Gastrocnemius medialis (tissue), 4 donors: ENCODE data around the gene MAML2. TPM values are rescaled to one million over a fixed set of nuclear protein-coding genes. Genes with fewer than 3 reads are reported as not detected.

Source experiments
- ATAC-seq, 2 donors: fragments of 150-250 bp; one replicate each; pipeline ENCODE4 v1.9.1; 2016
- DNase-seq, 2 donors: peaks; one replicate each; pipeline ENCODE4 v3.0.0-alpha.2; 2019
- H3K27ac ChIP-seq, 4 donors: fragments of 200-600 bp; sonication (generic); 1 replicate in 1 of 4; 2 replicates in 3 of 4; pipeline ENCODE4 v1.5.1; 2016 to 2018; ENCODE audit warnings: mild to moderate bottlenecking in 2 of 4, moderate library complexity in 1 of 4
- H3K27me3 ChIP-seq, 3 donors: fragments of 200-600 bp; sonication (generic) in 2 of 3; 1 replicate in 1 of 3; 2 replicates in 2 of 3; pipeline versions ENCODE4 v1.5.1 to v1.6.0; 2016 to 2019; ENCODE audit warnings: mild to moderate bottlenecking in 1 of 3, moderate library complexity in 1 of 3
- H3K36me3 ChIP-seq, 2 donors: fragments of 200-600 bp; sonication (generic) in 1 of 2; one replicate each; pipeline ENCODE4 v1.5.1; 2017 to 2018
- H3K4me1 ChIP-seq, 2 donors: fragments of 200-600 bp; sonication (generic) in 1 of 2; one replicate each; pipeline ENCODE4 v1.5.1; 2016 to 2017; ENCODE audit warnings: mild to moderate bottlenecking in 2 of 2
- H3K4me3 ChIP-seq, 4 donors: fragments of 200-600 bp; sonication (generic) in 3 of 4; 1 replicate in 1 of 4; 2 replicates in 3 of 4; pipeline ENCODE4 v1.5.1; 2016 to 2019; ENCODE audit warnings: mild to moderate bottlenecking in 2 of 4
- H3K9me3 ChIP-seq, 3 donors: fragments of 200-600 bp; sonication (generic) in 2 of 3; 1 replicate in 1 of 3; 2 replicates in 2 of 3; pipeline ENCODE4 v1.5.1; 2016 to 2019
- CTCF ChIP-seq, 5 experiments: fragments of 450-650 bp in 3 of 5; fragments of 200-600 bp in 2 of 5; sonication (generic) in 2 of 5; IDR thresholded peaks in 4 of 5; conservative IDR thresholded peaks in 1 of 5; 1 replicate in 4 of 5; 2 replicates in 1 of 5; pipeline ENCODE4 v1.5.1; 2016 to 2019; ENCODE audit warnings: antibody characterized with exemption in 5 of 5, mild to moderate bottlenecking in 3 of 5, moderate library complexity in 3 of 5
- POLR2A ChIP-seq, 2 donors: fragments of 450-650 bp; IDR thresholded peaks; one replicate each; pipeline ENCODE4 v1.6.1; 2017; ENCODE audit warnings: antibody characterized with exemption in 2 of 2, mild to moderate bottlenecking in 2 of 2, moderate library complexity in 2 of 2
- in situ Hi-C, 4 donors: fragments of 200-750 bp; cut with MboI; loops; one replicate each; pipeline versions ENCODE4 v1.15.0 to v1.8.0; 2017; ENCODE audit warnings: low sequenced_read_pairs in 4 of 4
- intact Hi-C: fragments of 100-400 bp; cut with DNase I; formaldehyde crosslinking; loops from one replicate; pipeline ENCODE4 v1.15.1; 2023; ENCODE audit warnings: low total_unique reads
- total RNA-seq, 4 donors: library from RNA; depleted of rRNA; stranded (reverse); fragments of >200 nt; gene quantifications; one replicate each; pipeline versions ENCODE4 v1.1.0 to v1.2.3, GENCODE V29; 2016

MAML2 gene
- total RNA-seq, 4 donors from 2014 or later = 4.1 to 6.3 (median 4.8) TPM

GRCh38 chr11:96234866-96235441 is 108.0 kb downstream of the MAML2 start:
- H3K9me3 ChIP-seq = no peaks in the 10 kb centered on the region
- DNase-seq (no peak), ATAC-seq (no peak)
- no peak overlapping the region for H3K4me3 ChIP-seq
- no peaks in the 10 kb centered on the region for H3K27me3 ChIP-seq
- no peak for TF ChIP-seq POLR2A (IDR thresholded peaks at IDR 0.05)
- no peak for TF ChIP-seq CTCF (IDR thresholded peaks at IDR 0.05 in 4 of 5, conservative IDR thresholded peaks at IDR 0.05 in 1 of 5)
- no peak overlapping the region for H3K27ac ChIP-seq
- H3K4me1 ChIP-seq = no peaks in the 10 kb centered on the region
- intact Hi-C loops = no loop called here
- in situ Hi-C loops = no loop called here
- H3K36me3 ChIP-seq = no peaks in the 10 kb centered on the region

GRCh38 chr11:96232132-96232531 is 110.9 kb downstream of the MAML2 start:
- in situ Hi-C loops (no loop called here), intact Hi-C loops (no loop called here)
- Histone ChIP-seq H3K27me3 (no peaks in the 10 kb centered on the region), H3K4me1 (peaks cover 0 to 6% of the 10 kb centered on the region in 2 donors), H3K9me3 (no peaks in the 10 kb centered on the region), H3K27ac (no peak overlapping the region), H3K36me3 (no peaks in the 10 kb centered on the region), H3K4me3 (no peak overlapping the region)
- ATAC-seq (no peak), DNase-seq (no peak)
- TF ChIP-seq POLR2A (IDR thresholded peaks at IDR 0.05) (no peak), CTCF (IDR thresholded peaks at IDR 0.05 in 4 of 5, conservative IDR thresholded peaks at IDR 0.05 in 1 of 5) (no peak)

GRCh38 chr11:96230686-96231085 is 112.3 kb downstream of the MAML2 start:
- Histone ChIP-seq H3K4me3 (no peak overlapping the region), H3K27me3 (no peaks in the 10 kb centered on the region), H3K9me3 (no peaks in the 10 kb centered on the region), H3K36me3 (no peaks in the 10 kb centered on the region), H3K4me1 (peaks cover 0 to 6% of the 10 kb centered on the region in 2 donors), H3K27ac (no peak overlapping the region)
- DNase-seq (no peak), ATAC-seq (no peak)
- TF ChIP-seq CTCF (IDR thresholded peaks at IDR 0.05 in 4 of 5, conservative IDR thresholded peaks at IDR 0.05 in 1 of 5) = no peak
- TF ChIP-seq POLR2A (IDR thresholded peaks at IDR 0.05) = no peak
- in situ Hi-C loops = no loop called here
- intact Hi-C loops = no loop called here

GRCh38 chr11:96229354-96229977 is 113.5 kb downstream of the MAML2 start:
- no peak for DNase-seq
- TF ChIP-seq CTCF (IDR thresholded peaks at IDR 0.05 in 4 of 5, conservative IDR thresholded peaks at IDR 0.05 in 1 of 5) (no peak), POLR2A (IDR thresholded peaks at IDR 0.05) (no peak)
- Histone ChIP-seq H3K27me3 (no peaks in the 10 kb centered on the region), H3K4me1 (peaks cover 0 to 11% of the 10 kb centered on the region in 2 donors), H3K36me3 (no peaks in the 10 kb centered on the region), H3K27ac (peak overlapping the region in 3 of 4 donors; percentile 9 to 69 (median 43)), H3K9me3 (no peaks in the 10 kb centered on the region), H3K4me3 (no peak overlapping the region)
- ATAC-seq = no peak
- in situ Hi-C loops (no loop called here), intact Hi-C loops (no loop called here)
